Measurements from ENCODE around the gene PACRGL. TPM values are rescaled to one million over a fixed set of nuclear protein-coding genes. Genes with fewer than 3 reads are reported as not detected.
"Not testable (repeated sequence)": the region's sequence is repeated elsewhere in the genome, so short reads cannot be mapped to it uniquely, and the experiment has no call there.

PACRGL gene
- polyA plus RNA-seq, 6 donors from 2014 or later = 3.9 to 14.6 (median 4.6) TPM

DNA sequence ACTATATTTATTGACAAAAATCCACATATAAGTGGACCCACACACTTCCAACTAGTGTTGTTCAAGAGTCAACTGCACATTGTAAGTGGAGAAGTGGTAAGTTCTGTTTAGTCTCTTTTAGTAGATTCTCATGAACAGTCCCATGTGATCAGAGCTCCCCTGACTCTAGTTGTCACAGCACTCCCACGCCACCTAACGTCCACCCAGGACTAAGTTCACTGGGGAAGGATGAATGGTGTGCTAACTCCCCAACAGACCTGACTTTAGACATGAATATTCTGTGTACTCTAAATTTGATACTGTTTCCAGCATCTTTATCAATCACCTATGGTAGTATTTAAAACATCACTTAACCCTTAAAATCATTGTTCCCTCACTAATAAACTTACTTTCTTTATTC, 59.8 kb downstream of the PACRGL start:
- no peak for ATAC-seq (ENCODE audit: low read depth in 2 of 2)
- Mint-ChIP-seq H3K27me3 (no peaks in the 10 kb centered on the region), H3K4me1 (no peaks in the 10 kb centered on the region), H3K27ac (no peak overlapping the region), H3K36me3 (no peaks in the 10 kb centered on the region), H3K4me3 (no peak overlapping the region), H3K9me3 (no peaks in the 10 kb centered on the region)
- no peak for DNase-seq

DNA sequence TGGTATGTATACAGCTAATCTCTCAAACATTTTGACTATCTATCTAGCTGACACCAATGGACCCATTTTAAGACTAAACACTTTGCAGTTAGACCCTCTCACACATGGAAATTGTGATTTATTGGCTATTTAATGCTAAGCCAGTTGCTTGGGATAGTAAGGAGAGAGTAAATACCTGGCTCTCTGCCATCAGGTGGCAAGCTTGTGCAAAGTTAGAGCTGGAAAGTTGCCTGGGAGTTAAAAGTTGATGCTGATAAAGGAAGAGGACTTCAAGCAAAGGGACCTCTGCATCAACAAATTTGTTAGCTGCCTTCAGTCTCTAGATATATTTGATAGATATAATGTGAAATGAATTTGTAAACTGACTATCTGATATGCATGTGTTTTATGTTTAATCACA, 61.1 kb downstream of the PACRGL start:
- Mint-ChIP-seq H3K27ac (no peak overlapping the region), H3K9me3 (no peaks in the 10 kb centered on the region), H3K4me3 (no peak overlapping the region), H3K4me1 (no peaks in the 10 kb centered on the region), H3K36me3 (no peaks in the 10 kb centered on the region), H3K27me3 (no peaks in the 10 kb centered on the region)
- no peak for ATAC-seq (ENCODE audit: low read depth in 2 of 2)
- DNase-seq = no peak

DNA sequence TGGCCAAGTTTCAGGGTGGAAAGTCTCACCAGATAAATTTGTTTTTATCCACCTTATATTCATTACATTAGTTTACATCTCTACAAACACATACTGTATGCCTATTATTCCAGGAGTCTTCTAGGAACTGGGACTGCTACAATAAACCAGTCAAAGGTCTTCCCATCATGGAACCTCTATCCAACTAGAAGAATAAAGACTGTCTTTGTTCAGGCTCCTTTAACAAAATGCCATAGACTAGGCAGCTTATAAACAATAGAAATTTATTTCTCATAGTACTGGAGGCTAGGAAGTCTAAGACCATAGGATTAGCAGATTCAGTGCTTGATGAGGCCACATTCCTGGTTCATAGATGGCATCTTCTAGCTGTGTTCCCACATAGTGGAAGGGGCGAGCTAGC, 61.6 kb downstream of the PACRGL start:
- DNase-seq = no peak
- no peaks in the 10 kb centered on the region for H3K4me1 Mint-ChIP-seq
- no peaks in the 10 kb centered on the region for H3K36me3 Mint-ChIP-seq
- no peak overlapping the region for H3K27ac Mint-ChIP-seq
- ATAC-seq (ENCODE audit: low read depth in 2 of 2) = no peak
- no peaks in the 10 kb centered on the region for H3K27me3 Mint-ChIP-seq
- H3K4me3 Mint-ChIP-seq = no peak overlapping the region
- no peaks in the 10 kb centered on the region for H3K9me3 Mint-ChIP-seq

DNA sequence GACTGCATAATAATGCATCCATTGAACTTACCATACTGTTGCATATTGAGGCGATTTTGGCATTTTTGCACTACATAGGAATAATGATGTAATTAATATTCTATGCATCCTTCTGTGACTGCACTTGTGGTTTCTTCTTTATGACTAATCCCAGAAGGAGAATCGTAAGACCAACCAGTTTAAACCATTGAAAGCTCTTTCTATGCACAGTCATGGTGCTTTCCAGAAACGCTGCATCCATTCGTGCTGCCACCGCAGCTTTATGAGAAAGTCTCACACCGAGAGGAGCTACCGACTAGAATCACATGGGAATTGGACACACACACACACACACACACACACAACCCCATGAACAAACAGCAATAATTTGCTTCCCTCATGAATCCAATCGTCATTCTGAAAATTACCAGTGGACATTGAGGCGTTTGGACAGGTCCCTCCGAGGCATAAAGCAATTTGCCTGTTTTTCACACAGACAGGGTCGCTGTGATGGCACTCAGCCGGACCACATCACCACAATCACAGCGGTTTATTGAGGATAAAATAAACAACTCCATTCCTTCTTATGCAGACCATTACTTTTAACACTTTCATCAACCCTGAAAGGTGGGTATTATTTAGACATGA, 64.2 kb downstream of the PACRGL start:
- no peaks in the 10 kb centered on the region for H3K4me1 Mint-ChIP-seq
- H3K27me3 Mint-ChIP-seq = no peaks in the 10 kb centered on the region
- no peak overlapping the region for H3K27ac Mint-ChIP-seq
- no peaks in the 10 kb centered on the region for H3K36me3 Mint-ChIP-seq
- ATAC-seq (ENCODE audit: low read depth in 2 of 2) (no peak), DNase-seq (no peak)
- no peak overlapping the region for H3K4me3 Mint-ChIP-seq
- H3K9me3 Mint-ChIP-seq = no peaks in the 10 kb centered on the region

DNA sequence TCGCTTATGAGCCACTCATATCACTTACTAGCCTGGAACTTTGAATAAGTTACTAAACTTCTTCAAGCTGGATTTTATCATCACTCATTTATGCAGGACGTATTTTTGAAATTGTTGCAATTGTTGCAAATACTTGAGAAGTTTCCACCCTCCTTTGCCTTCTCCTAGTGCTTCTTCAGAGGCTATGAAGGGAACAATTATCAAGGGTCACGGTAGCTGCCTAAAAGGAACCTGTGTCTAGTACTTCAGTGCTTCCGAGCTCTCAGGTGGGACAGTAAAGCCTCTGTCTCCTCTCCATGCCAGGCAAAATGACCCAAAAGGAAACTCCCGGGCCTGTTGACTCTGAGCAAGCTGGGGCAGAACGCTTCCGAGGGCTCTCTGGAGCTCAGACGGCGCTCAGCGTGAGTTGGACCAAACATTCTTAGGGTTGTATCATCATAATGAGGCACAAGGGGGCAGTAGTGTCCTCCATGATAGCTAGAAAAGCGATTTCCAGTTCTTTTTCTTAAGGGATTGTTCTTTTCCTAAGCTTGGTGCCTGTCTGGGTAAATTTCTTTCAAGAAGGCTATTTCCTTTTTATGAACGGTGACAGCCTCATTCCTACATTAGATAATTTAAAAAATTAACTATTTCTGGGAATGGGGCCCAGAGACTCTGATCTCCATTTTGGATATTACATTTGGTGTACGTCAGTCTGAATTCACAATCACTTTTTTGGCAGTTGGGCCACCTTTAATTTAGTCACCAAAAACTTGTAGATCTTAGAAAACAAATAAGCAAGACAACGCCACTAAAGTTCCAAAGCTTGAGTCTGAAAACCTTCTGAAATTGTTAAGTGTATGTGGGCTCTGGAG, 73.1 kb downstream of the PACRGL start:
- ATAC-seq (ENCODE audit: low read depth in 2 of 2) = no peak
- H3K4me1 Mint-ChIP-seq = peaks cover 0 to 2% (median 0%) of the 10 kb centered on the region in 3 donors
- DNase-seq = no peak
- peaks cover 0 to 21% (median 7%) of the 10 kb centered on the region in 7 donors for H3K9me3 Mint-ChIP-seq
- H3K4me3 Mint-ChIP-seq = no peak overlapping the region
- peaks cover 0 to 5% of the 10 kb centered on the region in 2 donors for H3K36me3 Mint-ChIP-seq
- H3K27me3 Mint-ChIP-seq = peaks cover 7% of the 10 kb centered on the region in 3 donors
- H3K27ac Mint-ChIP-seq = peak overlapping the region in 1 of 6 donors; percentile 14

DNA sequence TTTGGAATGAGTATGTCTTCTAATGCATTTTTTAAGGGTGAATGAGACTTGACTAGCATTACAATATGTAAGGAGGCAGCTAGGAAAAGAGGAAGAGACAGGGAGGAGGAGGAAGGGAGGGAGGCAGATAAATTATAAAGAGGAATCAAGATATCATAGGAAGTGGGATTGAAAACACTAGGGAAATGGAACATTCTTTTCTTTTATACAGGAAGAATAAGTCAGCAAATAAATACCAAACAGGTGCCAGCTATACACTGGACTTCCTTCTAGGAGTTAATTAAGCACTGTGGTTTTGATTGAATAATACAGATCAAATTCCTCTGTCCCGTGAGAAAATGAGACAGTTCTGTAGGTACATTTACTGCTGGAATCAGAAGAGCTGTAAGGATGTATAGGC, 78.6 kb downstream of the PACRGL start:
- no peaks in the 10 kb centered on the region for H3K4me1 Mint-ChIP-seq

DNA sequence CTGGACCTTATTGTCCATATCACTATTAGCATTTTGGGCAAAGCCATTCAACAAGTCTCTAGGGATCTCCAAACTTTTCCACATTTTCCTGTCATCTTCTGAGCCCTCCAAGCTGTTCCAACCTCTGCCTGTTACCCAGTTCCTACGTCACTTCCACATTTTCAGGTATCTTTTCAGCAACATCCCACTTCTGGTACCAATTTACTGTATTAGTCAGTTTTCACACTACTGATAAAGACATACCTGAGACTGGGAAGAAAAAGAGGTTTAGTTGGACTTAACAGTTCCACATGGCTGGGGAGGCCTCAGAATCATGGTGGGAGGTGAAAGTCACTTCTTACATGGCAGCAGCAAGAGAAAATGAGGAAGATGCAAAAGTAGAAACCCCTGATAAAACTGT, 82.9 kb downstream of the PACRGL start:
- H3K4me3 Mint-ChIP-seq; H3K4me1 Mint-ChIP-seq; H3K27ac Mint-ChIP-seq; H3K27me3 Mint-ChIP-seq; ATAC-seq (ENCODE audit: low read depth in 2 of 2); DNase-seq: not testable (repeated sequence)
- peaks cover 13 to 46% (median 25%) of the 10 kb centered on the region in 7 donors for H3K9me3 Mint-ChIP-seq
- peaks cover 9 to 17% of the 10 kb centered on the region in 2 donors for H3K36me3 Mint-ChIP-seq

More for the DNA sequence above, 78.6 kb downstream of the PACRGL start:
- peaks cover 20 to 67% (median 31%) of the 10 kb centered on the region in 7 donors for H3K9me3 Mint-ChIP-seq
- peaks cover 0 to 7% (median 6%) of the 10 kb centered on the region in 3 donors for H3K27me3 Mint-ChIP-seq
- no peak overlapping the region for H3K4me3 Mint-ChIP-seq
- ATAC-seq (ENCODE audit: low read depth in 2 of 2) (no peak), DNase-seq (no peak)
- peaks cover 14 to 17% of the 10 kb centered on the region in 2 donors for H3K36me3 Mint-ChIP-seq
- H3K27ac Mint-ChIP-seq = no peak overlapping the region

DNA sequence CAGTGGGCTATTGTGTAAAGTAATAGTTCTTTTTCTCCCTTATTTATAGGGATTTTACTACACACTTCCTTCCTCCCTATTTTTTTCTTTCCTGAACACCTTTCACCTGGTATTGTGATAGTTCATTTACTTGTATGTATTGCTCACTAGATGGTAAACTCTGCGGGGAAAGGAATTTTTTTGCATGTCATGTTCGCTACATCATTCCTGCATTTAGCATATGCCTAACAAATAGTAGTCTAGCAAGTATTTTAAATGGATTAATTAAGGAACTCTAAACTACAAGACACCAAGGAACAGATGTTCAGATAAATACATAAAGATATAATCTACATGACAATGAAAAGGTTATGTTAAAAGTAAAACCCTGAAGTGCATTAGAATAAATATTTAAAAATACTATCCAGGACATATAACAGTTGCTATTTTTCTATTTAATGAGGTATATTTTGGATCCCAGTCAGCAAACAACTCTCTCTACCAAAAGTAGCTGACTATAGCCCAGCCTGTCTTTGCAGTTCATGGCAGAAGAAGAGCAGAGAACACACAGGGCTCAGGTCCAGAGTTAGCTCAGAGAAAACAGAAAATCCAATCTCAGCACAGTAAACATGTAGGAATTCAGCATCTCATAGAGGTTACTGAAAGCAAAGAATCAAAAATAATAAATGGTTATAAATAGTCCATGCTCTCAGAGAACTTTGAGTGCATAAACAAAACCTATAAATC, 87.8 kb downstream of the PACRGL start:
- peaks cover 0 to 4% (median 0%) of the 10 kb centered on the region in 3 donors for H3K27me3 Mint-ChIP-seq
- peaks cover 3 to 7% (median 6%) of the 10 kb centered on the region in 7 donors for H3K9me3 Mint-ChIP-seq
- H3K27ac Mint-ChIP-seq = no peak overlapping the region
- H3K4me3 Mint-ChIP-seq = no peak overlapping the region
- ATAC-seq (ENCODE audit: low read depth in 2 of 2) = no peak
- DNase-seq = no peak
- H3K4me1 Mint-ChIP-seq = no peaks in the 10 kb centered on the region
- peaks cover 3 to 4% of the 10 kb centered on the region in 2 donors for H3K36me3 Mint-ChIP-seq

All from naive B cell (primary cell).